ENCODE results near the gene FAM210A.

GRCh38 chr18:13756671-13757070 is 30.3 kb upstream of the FAM210A start:
- TF ChIP-seq CTCF (IDR thresholded peaks at IDR 0.05): no peak
- TF ChIP-seq POLR2AphosphoS5 (IDR thresholded peaks at IDR 0.05; ENCODE audit: low read depth, low read length): no peak
- no peak for TF ChIP-seq TCF7L2 (IDR thresholded peaks at IDR 0.05; ENCODE audit: low read depth, low read length)
- no peak for TF ChIP-seq REST (IDR thresholded peaks at IDR 0.05; ENCODE audit: insufficient read depth in 1 of 2, low read depth in 2 of 2, low read length in 1 of 2)
